HEK293T (cell line): Measurements from ENCODE around the gene CDH4.

ENCODE experiments used
- BHLHE40 ChIP-seq: fragments of 450-650 bp; IDR thresholded peaks from 2 replicates; pipeline ENCODE4 v1.6.1; 2016; ENCODE audit warnings: mild to moderate bottlenecking, moderate library complexity, borderline replicate concordance
- FOXM1 ChIP-seq: fragments of 450-650 bp; IDR thresholded peaks from 2 replicates; pipeline ENCODE4 v1.6.1; 2017; ENCODE audit warnings: mild to moderate bottlenecking, borderline replicate concordance
- HDGF ChIP-seq: fragments of 450-650 bp; IDR thresholded peaks from 2 replicates; pipeline ENCODE4 v1.6.1; 2017; ENCODE audit warnings: antibody characterized with exemption, borderline replicate concordance
- SP1 ChIP-seq: fragments of 450-650 bp; IDR thresholded peaks from 2 replicates; pipeline ENCODE4 v1.6.1; 2017
- SUZ12 ChIP-seq: fragments of 450-650 bp; IDR thresholded peaks from 2 replicates; pipeline ENCODE4 v1.6.1; 2016; ENCODE audit warnings: mild to moderate bottlenecking
- ZNF384 ChIP-seq: fragments of 450-650 bp; IDR thresholded peaks from 2 replicates; pipeline ENCODE4 v1.6.1; 2016

DNA sequence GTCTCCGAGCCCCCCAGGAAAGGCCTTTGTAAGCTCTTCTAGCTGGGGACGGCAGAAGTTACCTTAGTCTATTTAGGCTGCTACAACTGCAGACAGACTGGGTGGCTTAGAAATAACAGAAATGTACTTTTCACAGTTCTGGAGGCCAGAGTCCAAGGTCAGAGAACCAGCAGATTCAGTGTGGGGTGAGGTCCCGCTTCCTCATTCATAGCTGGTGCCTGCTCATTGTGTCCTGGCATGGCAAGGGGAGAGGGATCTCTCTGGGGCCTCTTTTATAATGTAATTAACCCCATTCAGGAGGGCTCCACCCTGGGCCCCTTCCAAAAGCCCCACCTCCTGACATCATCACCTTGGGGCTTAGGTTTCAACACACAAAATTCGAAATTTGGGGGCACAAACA, 315.1 kb downstream of the CDH4 start:
- TF ChIP-seq HDGF = no peak
- TF ChIP-seq FOXM1 = no peak
- no peak for TF ChIP-seq SP1
- TF ChIP-seq BHLHE40 = no peak
- TF ChIP-seq ZNF384 = no peak
- TF ChIP-seq SUZ12 = no peak
